Muscle of back (tissue), 11 donors: Measurements from ENCODE around the gene FUT6. TPM values are rescaled to one million over a fixed set of nuclear protein-coding genes. Genes with fewer than 3 reads are reported as not detected.
A peak's percentile ranks its signal among the peaks of the same experiment; 100 is the strongest.

Experiments
- DNase-seq, 3 donors: peaks; one replicate each; pipeline versions ENCODE4 v3.0.0 to v3.0.0-alpha.2; 2013
- polyA plus RNA-seq, 10 donors: library from polyadenylated mRNA; unstranded; fragments of 120-200 nt; gene quantifications; one replicate each; pipeline ENCODE4 v1.2.1, GENCODE V29; 2013; ENCODE audit not compliant: insufficient read length in 10 of 10

The FUT6 gene
- polyA plus RNA-seq, 10 donors: not detected

DNA sequence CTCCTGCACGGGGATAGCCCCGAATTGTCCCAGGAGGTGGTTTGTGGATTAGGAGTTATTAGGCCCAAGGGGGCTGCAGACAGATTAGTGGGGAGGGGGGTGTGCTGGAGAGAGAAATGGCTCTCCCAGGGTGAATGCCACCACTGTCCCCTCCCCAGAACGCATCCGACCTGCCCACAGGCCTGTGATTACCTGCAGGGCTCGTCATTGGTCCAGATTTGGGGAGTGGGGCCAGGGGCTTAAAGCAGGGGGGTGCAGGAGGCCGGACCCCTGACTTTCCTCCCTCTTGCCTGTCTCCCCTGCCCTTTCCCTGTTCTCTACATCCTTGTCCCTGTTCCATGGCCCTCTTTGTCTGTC lies 33.4 kb downstream of the FUT6 start:
- no peak for DNase-seq

DNA sequence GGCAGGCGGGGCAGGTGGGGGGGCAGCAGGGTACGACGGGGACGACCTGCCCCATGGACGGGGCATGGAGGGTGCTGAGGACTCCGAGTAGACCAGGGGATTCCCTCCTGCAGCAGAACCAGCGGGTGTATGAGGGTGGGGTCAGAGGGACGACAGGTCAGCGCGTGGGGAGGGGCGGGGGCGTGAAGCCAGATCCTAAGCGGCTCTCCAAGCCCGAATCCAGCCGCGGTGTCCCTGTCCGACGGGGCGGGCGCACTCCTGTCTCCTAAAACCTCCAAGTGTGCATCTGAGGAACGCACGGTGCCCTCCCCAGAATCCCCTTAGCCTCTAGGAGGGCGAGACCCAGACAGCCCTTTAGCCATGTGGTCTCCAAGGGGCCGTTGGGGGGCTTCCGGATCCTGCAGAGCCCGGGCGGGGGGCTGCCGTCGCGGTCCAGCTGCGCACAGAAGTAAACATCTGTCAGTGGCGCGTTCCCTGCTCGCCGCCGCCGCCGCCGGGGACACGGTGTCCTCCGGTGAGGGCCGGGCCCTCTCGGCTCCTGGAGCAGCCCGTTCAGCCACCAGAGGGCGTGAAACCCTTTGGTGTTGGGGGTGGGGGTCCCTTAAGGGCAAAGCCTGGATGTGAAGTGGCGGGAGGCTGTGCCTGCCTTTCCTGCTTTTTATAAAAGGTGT lies 33.9 kb downstream of the FUT6 start:
- peak in 2 of 3 donors; percentile 40 to 65 for DNase-seq

DNA sequence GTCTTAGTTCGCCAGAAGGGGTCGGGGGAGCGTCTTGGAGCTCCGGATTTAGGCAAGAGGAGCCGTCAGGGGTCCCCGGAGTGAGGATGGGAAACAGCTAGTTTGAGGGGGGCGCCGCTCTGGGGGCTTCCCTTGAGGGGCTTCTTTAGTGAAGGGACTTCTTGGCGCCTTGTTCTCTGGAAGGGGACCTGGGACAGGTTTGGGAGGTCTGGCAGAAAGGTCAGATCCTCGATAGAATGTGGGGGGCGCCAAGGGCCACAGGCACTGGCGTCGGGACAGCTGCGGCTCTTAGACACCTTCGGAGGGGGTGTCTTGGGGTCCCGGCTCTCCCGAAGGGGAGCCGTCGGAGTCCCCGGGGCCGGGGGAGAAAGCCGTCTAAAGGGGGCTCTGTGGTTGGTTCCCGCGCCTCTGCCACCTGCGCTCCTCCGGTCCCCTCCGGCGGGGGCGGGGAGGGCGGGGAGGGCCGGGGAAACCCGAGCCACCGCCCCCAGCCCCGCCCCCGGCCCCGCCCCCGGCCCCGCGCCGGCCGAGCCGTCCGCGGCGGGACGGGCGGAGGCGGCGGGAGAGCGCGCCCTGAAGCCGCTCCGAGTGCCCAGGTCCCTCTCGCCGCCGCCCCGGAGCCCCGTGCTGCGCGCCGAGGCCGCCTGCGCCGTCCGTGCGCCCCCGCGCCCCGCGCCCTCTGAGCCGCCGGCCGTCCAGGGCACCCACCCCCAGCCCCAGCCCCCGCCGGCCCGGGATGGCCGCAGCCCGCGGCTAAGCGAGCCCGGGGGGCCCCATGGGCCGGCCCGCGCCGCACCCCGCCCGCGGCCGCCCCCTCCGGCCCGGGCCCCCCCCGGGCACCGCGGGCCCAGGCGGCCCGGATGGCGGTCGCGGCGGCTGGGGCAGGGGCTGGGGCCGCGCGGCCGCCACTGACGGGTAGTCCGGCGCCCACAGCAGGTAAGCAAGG lies 34.7 kb downstream of the FUT6 start, which contains the start of gene NRTN:
NRTN (plus strand) TSS at position 552 of the 946 bp plus-strand sequence. CDS start 19,099 bp downstream, outside the sequence.
- no peak for DNase-seq

DNA sequence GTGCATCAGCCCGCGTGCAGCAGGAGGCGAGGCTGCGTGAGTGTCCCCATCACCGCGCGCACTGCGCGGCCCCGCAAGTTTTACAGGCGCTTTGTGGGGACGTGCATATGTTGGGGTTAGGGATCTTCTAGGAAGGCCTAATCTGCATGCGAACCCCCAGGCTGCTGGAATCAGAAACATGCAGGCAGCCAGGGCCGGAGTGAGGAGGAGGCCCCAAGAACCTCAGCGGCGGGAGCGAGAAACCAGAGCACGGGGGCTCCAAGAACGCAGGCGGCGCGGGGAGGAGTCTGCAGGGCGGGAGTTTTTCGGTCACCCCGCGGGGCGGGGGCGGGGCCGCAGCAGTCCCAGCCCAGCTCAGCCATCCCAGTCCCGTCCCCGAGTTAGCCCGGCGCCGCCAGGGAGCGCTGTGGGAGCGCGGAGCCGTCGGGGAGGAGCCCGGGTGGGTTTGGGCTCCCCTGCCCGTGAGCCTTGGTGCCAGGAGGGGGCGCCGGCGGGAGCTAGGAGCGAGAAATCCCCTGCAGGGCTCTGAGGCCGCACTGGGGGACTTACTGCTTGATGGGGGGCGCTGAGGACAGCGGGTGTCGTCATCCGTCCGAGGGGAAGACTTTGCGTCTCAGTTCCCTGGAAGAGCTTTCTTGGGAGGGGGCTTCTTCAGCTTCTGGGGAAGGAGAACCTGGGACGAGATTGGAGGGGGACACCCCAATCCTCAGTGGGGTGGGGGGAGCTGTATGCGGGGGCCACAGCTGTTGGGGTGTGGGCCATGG lies 35.6 kb downstream of the FUT6 start:
- DNase-seq: peak; percentile 81 to 95 (median 92)

DNA sequence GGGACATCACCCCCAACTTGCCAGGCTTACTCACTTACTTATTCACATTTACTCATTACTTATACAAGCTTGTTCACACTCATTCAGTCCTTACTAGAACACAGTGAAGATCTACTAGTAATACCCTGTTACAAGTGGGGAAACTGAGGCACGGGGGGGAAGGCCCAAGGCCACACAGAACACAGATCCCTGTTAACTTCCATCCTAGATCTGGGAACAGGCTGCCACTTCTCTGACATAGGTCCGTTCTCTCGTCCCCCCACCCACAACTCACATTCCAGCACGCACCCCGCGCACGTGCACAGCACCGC lies 36.1 kb downstream of the FUT6 start:
- no peak for DNase-seq

DNA sequence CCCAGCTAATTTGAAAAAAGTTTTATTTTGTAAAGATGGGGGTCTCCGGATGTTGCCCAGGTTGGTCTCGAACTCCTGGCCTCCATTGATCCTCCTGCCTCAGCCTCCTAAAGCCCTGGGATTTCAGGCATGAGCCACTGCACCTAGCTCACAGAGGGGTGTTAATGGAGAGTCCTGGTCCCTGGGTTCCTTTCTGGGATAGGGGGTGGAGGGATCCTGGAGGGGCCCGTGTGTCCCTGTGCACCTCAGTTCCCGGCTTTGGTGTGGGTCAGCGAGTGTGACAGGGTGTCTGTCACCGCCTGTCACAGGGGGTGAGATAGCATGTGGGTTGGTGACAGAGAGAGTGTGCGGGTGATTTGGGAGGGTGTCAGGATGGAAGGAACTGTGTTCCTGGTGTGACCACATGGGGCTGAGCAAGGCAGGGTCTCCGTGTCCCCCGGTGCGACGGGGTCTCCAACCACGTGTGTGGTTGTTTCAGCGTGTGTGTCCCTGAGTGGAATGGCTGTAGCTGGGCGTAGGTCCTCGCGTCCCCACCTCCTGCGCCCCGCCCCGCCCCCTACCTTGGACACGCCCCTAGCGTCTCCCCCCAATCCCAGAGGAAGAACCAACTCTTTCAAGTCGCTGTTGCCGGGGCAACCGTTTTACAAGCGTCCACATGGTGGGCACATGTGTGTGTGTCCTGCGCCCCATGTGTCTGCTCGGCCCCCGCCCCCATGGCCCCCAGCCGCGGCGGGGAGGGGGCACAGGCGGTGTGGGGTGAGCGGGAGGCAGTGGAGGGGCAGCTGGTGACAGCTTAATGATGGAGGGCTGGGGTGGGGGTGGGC lies 37.5 kb downstream of the FUT6 start:
- peak in 2 of 3 donors; percentile 21 to 68 for DNase-seq

DNA sequence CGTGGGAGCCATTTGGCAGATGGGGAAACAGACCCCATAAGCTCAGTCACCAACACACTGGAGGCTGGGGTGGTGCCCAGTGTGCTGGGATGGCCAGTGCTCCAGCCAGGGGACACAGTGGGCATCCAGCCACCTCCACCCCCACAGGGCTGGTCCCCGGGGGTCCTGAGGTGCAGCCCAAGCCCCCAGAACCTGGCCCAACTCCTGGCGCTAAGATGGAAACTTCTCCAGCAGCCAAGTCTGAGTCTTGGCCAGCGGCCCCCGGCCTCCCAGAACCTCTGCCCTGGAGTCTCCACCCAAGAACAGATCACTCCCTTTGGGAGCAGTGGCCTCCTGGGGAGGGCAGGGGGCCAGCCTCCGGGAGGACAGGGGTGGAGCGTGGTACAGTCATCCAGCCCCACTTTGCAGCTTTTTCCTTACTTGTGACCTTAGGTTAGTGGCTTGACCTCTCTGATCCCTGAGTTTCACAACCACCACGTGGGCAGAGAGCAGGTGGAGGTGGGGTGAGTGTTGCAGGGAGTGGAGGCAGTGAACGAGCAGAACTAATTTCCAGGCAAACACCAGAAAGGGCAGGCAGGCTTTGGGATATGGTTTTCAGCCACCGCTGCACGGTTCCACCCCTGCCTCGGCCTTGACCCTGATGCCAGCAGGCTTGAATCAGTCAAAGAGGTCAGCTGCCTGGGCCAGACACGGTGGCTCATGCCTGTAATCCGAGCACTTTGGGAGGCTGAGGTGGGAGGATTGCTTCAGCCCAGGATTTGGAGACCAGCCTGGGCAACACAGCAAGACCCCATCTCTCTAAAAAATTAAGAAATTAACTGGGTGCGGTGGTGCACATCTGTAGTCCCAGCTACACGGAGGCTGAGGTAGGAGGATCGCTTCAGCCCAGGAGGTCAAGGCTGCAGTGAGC lies 38.9 kb downstream of the FUT6 start:
- no peak for DNase-seq

DNA sequence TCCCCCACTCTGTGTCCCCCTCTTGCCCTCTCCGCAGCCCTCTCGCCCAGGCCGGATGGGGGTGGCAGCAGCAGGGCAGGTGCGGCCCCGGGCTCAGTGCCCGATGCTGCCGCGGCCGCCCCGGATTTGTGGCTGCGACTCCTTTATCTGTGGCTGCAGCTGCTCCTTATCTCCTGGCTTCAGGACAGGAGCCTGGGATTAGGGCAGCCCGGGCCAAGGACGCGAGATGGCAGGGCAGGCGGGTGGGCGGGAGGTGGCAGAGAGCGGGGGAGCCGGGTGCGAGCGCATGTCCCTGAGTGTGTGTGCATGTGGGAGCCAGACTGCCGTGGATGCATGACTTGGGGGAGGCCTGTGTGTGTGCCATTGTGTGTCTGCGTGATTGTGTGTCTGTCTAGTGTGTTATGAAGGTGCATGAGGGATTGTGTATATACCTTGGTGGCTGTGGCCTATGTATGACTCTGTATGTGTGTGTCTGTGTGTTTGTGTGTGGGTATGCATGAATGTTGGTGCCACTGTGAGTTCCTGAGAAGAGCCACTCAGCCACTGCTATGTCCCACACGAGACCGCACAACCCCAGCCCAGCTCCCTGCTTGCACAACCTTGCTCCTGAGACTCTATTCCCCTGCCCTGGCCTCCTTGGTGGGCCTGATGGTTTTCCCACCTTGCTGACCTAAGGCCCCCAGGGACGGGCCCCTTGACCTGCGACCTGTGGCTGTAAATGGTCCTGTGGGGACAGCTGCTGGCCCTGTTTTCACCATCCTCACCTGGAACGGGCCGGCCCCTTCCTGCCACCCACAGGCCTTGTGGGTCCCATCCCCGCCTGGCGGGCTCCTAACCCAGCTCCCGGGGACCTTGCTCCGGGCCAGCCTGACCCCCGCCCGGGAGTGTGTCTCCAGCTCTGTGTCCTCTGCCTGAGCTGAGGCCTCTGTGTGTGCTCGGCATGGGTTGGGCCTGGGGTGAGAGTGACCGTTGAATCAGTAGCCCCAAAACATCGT lies 40.0 kb downstream of the FUT6 start:
- DNase-seq: peak in 2 of 3 donors; percentile 18 to 42

DNA sequence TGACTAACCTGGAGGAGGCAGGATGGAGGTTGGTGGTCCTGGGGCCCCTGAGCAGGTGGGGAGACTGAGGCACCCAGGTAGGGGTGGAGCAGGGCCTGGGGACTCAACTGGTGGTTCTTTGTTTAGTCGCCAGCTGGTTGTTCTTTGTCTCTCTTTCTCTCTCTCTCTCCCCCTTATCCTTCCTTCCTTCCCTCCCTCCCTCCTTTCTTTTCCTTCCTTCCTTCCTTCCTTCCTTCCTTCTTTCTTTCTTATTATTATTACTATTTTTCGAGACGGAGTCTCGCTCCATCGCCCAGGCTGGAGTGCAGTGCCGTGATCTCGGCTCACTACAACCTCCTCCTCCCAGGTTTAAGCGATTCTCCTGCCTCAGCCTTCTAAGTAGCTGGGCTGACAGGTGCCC lies 41.3 kb downstream of the FUT6 start:
- no peak for DNase-seq

DNA sequence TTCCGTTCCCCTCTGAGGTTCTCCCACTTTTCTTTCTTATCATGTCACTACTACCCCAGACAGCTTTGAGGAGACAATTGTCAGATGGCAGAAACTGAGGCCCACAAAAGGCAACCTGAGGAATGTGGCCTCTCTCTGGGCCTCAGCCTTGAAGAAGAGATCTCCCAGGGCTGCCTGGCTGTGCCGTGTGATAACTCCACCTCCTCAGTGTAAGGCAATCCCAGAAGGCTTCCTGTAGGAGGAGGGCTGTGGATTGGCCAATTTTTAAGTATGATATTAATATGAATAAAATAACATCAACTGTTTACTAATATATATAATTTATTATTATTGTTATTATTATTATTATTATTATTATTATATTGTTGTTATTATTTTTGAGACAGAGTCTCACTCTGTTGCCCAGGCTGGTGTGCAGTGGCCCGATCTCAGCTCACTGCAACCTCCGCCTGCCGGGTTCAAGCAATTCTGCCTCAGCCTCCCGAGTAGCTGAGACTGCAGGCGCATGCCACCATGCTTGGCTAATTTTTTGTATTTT lies 44.1 kb downstream of the FUT6 start:
- no peak for DNase-seq

DNA sequence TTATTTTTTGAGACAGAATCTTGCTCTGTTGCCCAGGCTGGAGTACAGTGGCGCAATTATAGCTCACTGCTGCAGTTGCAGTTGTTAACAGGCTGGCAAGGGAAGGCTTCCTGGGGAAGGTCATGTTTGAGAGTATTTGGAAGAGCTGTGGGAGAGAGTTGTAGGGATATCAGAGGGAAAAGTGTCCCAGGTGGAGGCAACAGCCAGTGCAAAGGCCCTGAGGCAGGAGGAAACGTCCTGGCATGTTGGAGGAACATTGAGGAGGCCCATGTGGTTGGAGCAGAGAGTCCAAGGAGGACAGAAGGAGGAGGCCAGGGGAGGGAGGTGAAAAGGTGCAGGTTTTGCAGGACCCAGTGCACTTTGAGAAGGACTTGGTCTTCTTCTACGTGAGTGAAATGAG lies 46.3 kb downstream of the FUT6 start:
- DNase-seq: no peak

DNA sequence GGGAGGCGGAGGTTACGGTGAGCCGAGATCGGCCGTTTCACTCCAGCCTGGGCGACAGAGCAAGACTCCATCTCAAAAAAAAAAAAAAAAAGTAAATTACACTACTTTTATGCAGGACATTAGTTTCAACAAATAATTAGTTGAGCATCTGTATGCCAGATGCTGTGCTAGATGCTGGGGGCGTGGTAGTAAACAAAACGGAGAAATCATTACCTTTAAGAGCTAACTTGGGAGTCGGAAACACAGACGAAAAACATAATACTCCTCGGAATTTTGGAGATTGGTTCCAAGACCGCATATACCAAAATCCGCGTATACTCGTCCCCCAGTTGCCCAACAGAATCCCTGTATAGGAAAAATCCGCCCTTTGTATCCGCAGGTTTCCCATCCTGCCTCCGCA lies 47.3 kb downstream of the FUT6 start:
- no peak for DNase-seq

DNA sequence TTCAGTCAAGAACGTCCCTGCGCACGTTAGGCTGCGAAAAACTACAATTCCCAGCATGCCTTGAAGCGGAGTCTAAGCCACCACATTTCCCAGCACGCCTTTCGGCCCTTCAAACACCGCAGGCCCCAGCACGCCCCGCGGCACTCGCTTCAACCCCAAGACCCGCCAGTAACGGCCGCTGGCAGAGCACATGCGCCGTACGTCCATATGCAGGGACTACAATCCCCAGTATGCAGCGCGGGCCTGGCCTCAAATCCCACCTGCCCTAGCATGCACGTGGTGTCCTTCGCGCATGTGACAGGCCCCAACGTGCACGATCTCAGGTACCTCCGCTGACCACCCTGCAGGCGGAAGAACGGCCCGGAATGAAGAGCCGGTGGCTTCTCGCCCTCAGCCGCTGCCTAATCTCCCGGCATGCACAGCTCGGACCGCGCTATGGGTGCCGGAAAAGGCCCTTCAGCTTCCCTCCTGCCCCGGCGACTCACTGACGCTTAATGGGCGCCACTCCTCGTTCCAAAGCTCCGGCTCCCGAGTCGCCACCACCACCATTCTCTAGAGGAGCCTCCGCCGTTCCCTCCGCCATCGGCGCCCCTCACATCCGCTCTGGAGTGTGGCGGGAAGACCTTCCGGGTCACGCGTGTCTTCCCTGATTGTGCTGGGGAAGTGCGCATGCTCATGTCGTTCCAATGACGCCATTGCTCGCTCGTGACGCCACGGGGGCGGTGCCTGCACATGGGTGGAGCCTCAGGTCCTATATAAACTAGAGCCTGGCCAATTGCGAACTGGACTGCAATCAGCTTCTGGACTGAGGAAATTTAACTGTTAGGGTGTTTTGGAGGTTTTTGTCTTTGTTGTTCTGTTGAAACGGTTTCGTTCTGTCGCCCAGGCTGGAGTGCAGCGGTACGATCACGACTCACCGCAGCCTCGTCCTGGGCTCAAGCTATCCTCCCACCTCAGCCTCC lies 48.7 kb downstream of the FUT6 start, which contains the start of gene DUS3L:
DUS3L (minus strand) TSS at position 605 of the 962 bp plus-strand sequence; CDS start at position 583, 22 bp downstream.
- peak; percentile 97 to 98 (median 98) for DNase-seq

DNA sequence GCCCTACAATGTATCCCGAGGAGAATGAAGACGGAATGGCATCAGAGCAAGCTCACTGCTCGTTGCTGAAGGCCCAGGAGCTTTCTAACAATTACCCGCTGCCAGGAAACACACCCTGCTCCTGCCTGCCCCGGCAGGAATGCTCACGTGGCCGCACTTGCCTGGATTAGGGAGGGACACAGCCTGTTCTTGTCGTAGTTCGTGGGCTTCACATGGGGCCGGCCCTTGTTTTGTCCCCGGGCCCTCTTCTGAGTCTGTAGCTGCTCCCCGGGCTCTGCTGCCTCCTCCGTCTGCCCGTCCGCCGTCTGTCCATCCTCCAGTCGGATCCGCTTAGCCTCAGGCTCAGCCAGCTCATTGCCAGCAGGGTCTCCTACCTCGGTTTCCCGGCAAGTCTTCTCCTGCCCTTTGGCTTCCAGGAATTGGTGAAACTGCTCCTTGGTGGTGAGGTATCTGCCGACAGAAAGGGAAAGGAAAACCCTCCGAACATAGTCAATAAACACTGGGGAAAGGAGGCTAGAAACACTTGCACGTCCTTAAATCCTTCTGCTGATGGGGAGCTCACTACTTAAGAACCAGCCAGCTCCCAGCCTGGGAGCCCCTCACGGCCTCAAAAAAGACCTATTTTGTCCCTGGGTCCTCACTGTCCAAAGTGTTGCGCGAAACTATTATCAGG lies 49.5 kb downstream of the FUT6 start:
- DNase-seq: no peak

DNA sequence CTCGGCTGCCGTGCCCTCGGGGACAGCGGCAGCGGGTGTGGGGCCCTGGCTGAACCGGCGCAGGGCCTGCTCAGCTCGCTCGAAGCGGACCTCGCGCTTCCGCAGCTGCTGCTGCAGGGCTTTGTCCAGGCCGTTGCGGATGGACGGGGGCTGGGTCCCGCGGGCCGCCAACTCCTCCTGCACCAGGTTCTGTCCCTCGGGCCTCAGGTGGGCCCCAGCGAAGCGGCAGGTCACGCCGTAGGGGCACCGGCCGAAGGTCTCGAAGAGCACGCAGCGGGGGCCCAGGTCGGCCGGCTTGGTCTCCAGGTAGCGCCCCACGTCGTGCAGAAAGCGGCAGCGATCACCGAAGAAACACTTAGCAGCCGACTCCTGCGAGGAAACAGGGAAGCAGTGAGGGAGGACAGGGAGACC lies 50.1 kb downstream of the FUT6 start:
- DNase-seq: no peak

DNA sequence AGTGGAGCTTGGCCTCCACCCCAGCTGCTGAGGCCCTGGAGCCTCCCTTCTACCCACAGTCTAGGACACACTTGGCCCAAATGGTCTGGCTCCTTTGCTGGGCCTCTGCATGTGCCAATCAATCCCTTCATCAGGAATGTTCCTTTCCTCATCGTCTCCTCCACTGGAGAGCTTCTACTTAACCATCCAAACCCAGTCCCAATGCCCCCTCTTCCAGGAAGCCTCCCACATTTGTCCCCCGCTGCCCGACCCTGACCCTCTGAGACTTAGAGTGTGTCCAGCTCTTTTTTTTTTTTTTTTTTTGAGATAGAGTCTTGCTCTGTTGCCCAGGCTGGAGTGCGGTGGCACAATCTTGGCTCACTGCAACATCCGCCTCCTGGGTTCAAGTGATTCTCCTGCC lies 51.1 kb downstream of the FUT6 start:
- DNase-seq: no peak
